Activated T-cell treated with anti-CD3 and anti-CD28 coated beads, Interleukin-2, amount 50 U/mL, for 72 hours (primary cell): ENCODE data around the gene LDHD. TPM values are rescaled to one million over a fixed set of nuclear protein-coding genes. Genes with fewer than 3 reads are reported as not detected.

ENCODE experiments used
- ATAC-seq, 2 donors: fragments of 150-1000 bp; cut with Tn5 transposase; replicated peaks in 1 of 2; 2 replicates each; pipeline ENCODE4 v1.10.0; 2021; ENCODE audit warnings: moderate library complexity in 2 of 2, mild to moderate bottlenecking in 1 of 2
- DNase-seq, 2 donors: peaks; one replicate each; pipeline ENCODE4 v3.0.0; 2021 to 2022; ENCODE audit warnings: mixed read lengths in 1 of 2
- H3K27ac Mint-ChIP-seq: one replicate; pipeline ENCODE4 v1.8.0; 2022; ENCODE audit warnings: mild to moderate bottlenecking, moderate library complexity, mixed read lengths
- H3K27me3 Mint-ChIP-seq: one replicate; pipeline ENCODE4 v1.8.0; 2022; ENCODE audit warnings: low read depth, mixed read lengths
- H3K36me3 Mint-ChIP-seq, 2 donors: one replicate each; pipeline ENCODE4 v1.8.0; 2022; ENCODE audit warnings: mixed read lengths in 2 of 2, mild to moderate bottlenecking in 1 of 2; ENCODE audit not compliant: insufficient read depth in 2 of 2
- H3K4me1 Mint-ChIP-seq: one replicate; pipeline ENCODE4 v1.8.0; 2022; ENCODE audit warnings: low read depth, mixed read lengths
- H3K4me3 Mint-ChIP-seq, 2 donors: one replicate each; pipeline ENCODE4 v1.8.0; 2022; ENCODE audit warnings: mild to moderate bottlenecking in 2 of 2, mixed read lengths in 2 of 2, moderate library complexity in 2 of 2
- H3K9me3 Mint-ChIP-seq, 2 donors: one replicate each; pipeline ENCODE4 v1.8.0; 2022; ENCODE audit warnings: mixed read lengths in 2 of 2
- total RNA-seq, 2 donors: library from RNA; stranded (reverse); gene quantifications; one replicate each; pipeline ENCODE4 v1.2.3, GENCODE V29; 2022

The LDHD gene
- total RNA-seq, 2 donors from 2014 or later: 0.35 to 0.43 TPM

GRCh38 chr16:75064403-75065148 is 52.0 kb downstream of the LDHD start:
- ATAC-seq (peak; percentile 71 to 77), DNase-seq (peak; percentile 20 to 26)
- no peaks in the 10 kb centered on the region for H3K27me3 Mint-ChIP-seq
- H3K9me3 Mint-ChIP-seq: no peaks in the 10 kb centered on the region
- peak overlapping the region; percentile 46 for H3K27ac Mint-ChIP-seq
- peak overlapping the region; percentile 67 to 87 for H3K4me3 Mint-ChIP-seq
- peaks cover 0 to 2% of the 10 kb centered on the region in 2 donors for H3K36me3 Mint-ChIP-seq
- H3K4me1 Mint-ChIP-seq: peaks cover 54% of the 10 kb centered on the region

GRCh38 chr16:75063549-75064088 is 53.0 kb downstream of the LDHD start:
- Mint-ChIP-seq H3K4me1 (peaks cover 54% of the 10 kb centered on the region), H3K4me3 (peak overlapping the region; percentile 34 to 49), H3K9me3 (no peaks in the 10 kb centered on the region), H3K36me3 (peaks cover 0 to 2% of the 10 kb centered on the region in 2 donors), H3K27me3 (no peaks in the 10 kb centered on the region), H3K27ac (no peak overlapping the region)
- ATAC-seq (no peak), DNase-seq (no peak)

GRCh38 chr16:75062976-75063346 is 53.6 kb downstream of the LDHD start:
- H3K4me1 Mint-ChIP-seq: peaks cover 54% of the 10 kb centered on the region
- H3K27ac Mint-ChIP-seq: no peak overlapping the region
- H3K27me3 Mint-ChIP-seq: no peaks in the 10 kb centered on the region
- ATAC-seq (no peak), DNase-seq (no peak)
- H3K36me3 Mint-ChIP-seq: peaks cover 0 to 2% of the 10 kb centered on the region in 2 donors
- no peaks in the 10 kb centered on the region for H3K9me3 Mint-ChIP-seq
- peak overlapping the region; percentile 4 to 55 for H3K4me3 Mint-ChIP-seq

- H3K4me1 Mint-ChIP-seq: peaks cover 54% of the 10 kb centered on the region
- H3K36me3 Mint-ChIP-seq: peaks cover 0 to 2% of the 10 kb centered on the region in 2 donors
- H3K27me3 Mint-ChIP-seq: no peaks in the 10 kb centered on the region
- no peaks in the 10 kb centered on the region for H3K9me3 Mint-ChIP-seq
- H3K4me3 Mint-ChIP-seq: peak overlapping the region; percentile 4 to 55
- ATAC-seq: no peak
- H3K27ac Mint-ChIP-seq: no peak overlapping the region
- DNase-seq: no peak
Observed at GRCh38 chr16:75062135-75062975, 54.2 kb downstream of the LDHD start.

Other genes with a start within 250 kb of the LDHD start
- 100 to 1,000 TPM; 100 to 104 TPM for gene WDR59, start 131.7 kb downstream of the LDHD start, total RNA-seq
- gene ZNRF1, start 117.8 kb downstream of the LDHD start, total RNA-seq: 10 to 100 TPM; 42.9 to 69.1 TPM
- gene ZFP1, start 31.7 kb upstream of the LDHD start, total RNA-seq: 10 to 100 TPM; 20.8 to 20.9 TPM
- not detected for gene CTRB2, start 90.4 kb upstream of the LDHD start, total RNA-seq
- gene CTRB1, start 102.2 kb upstream of the LDHD start, total RNA-seq: not detected
- 1 to 10 TPM; 1.2 to 1.5 TPM for gene BCAR1, start 134.8 kb upstream of the LDHD start, total RNA-seq